ENCODE data around the gene HOXD4. TPM values are rescaled to one million over a fixed set of nuclear protein-coding genes. Genes with fewer than 3 reads are reported as not detected.
A peak's percentile ranks its signal among the peaks of the same experiment; 100 is the strongest.

Gene HOXD4
- total RNA-seq, 1 donor, result 1.1 TPM

GRCh38 chr2:176132205-176133171, 18.9 kb upstream of the HOXD4 start:
- no peak for DNase-seq (ENCODE audit: low read depth)
- peak overlapping the region; percentile 28 for H3K4me3 ChIP-seq (ENCODE audit: low read depth, low read length)
- no peak for TF ChIP-seq CTCF (IDR thresholded peaks at IDR 0.05; ENCODE audit: insufficient read depth, low read length)

DNA sequence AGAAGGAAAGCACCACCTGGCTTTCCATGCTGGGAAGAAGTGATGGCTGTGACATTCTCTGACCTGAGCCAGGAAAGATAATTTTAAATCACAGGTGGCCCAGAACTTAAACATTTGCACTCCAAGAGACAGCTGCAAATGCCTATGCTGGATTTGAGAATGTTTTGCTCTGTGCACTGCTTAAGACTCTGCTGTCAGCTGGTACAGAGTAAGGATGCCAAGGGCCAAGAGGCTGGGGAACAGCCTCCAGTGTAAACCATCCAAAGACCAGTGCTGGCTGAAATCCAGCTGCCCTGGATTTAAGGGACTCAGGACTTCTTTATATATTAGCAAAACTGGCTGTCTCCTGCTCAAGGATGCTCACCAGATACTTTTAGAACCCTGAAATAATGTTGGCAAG, 18.0 kb upstream of the HOXD4 start:
- no peak overlapping the region for H3K4me3 ChIP-seq (ENCODE audit: low read depth, low read length)
- no peak for TF ChIP-seq CTCF (IDR thresholded peaks at IDR 0.05; ENCODE audit: insufficient read depth, low read length)
- no peak for DNase-seq (ENCODE audit: low read depth)

- no peak for DNase-seq (ENCODE audit: low read depth)
- H3K4me3 ChIP-seq (ENCODE audit: low read depth, low read length), result no peak overlapping the region
- no peak for TF ChIP-seq CTCF (IDR thresholded peaks at IDR 0.05; ENCODE audit: insufficient read depth, low read length)
These were observed 17.3 kb upstream of the HOXD4 start for GRCh38 chr2:176134035-176134434.

DNA sequence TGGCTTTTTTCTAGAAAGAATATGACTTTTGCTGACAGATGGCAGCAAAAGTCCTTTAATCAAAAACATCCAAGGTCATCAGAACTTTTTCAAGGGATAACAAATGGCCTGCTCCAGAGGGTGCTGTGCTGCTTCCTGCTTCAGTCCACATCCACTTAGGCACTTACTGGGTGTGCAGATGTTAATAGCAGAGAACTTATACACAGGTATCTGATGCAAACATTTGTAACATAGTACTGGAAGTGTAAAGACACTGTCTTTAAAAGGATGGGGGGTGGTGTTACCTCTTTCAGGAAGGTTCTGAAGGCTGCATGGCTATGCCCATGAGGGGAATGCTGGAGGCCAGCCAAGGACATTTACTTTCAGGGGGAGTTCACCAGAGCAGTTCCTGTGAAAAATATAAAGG, 16.3 kb upstream of the HOXD4 start:
- DNase-seq (ENCODE audit: low read depth), result no peak
- no peak overlapping the region for H3K4me3 ChIP-seq (ENCODE audit: low read depth, low read length)
- no peak for TF ChIP-seq CTCF (IDR thresholded peaks at IDR 0.05; ENCODE audit: insufficient read depth, low read length)

GRCh38 chr2:176136374-176137251, 14.7 kb upstream of the HOXD4 start:
- no peak for DNase-seq (ENCODE audit: low read depth)
- no peak for TF ChIP-seq CTCF (IDR thresholded peaks at IDR 0.05; ENCODE audit: insufficient read depth, low read length)
- peak overlapping the region; percentile 17 for H3K4me3 ChIP-seq (ENCODE audit: low read depth, low read length)

DNA sequence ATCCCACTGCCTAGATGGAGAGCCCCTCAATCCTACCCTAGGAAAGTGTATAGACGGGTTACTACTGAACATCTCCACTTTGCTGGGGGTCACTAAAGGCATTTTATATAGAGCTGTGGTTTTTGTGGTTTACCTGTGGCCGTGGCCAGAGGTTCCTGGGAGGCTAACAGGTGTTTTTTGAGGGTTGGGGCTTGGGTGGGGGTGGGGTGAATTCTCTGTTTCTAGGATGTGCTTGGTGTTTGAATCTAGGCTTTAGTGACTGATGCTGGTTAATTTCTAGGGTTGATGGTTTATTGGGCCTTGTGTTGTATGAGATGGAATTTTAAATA, 14.1 kb upstream of the HOXD4 start:
- DNase-seq (ENCODE audit: low read depth), result no peak
- no peak overlapping the region for H3K4me3 ChIP-seq (ENCODE audit: low read depth, low read length)
- TF ChIP-seq CTCF (IDR thresholded peaks at IDR 0.05; ENCODE audit: insufficient read depth, low read length), result no peak
